GM18909 (cell line): ENCODE data around the gene SPTBN4.
"Not testable (repeated sequence)": the region's sequence is repeated elsewhere in the genome, so short reads cannot be mapped to it uniquely, and the experiment has no call there.

Experiments
- ATAC-seq: cut with Tn5 transposase; IDR thresholded peaks from one replicate; pipeline ENCODE4 v1.9.1; 2021; ENCODE audit warnings: mild to moderate bottlenecking; ENCODE audit not compliant: unreplicated experiment, poor library complexity

Gene SPTBN4

GRCh38 chr19:40438284-40438683, 28.5 kb upstream of the SPTBN4 start:
- ATAC-seq, result no peak

- no peak for ATAC-seq
These were observed 25.0 kb upstream of the SPTBN4 start for GRCh38 chr19:40441719-40442253.

GRCh38 chr19:40442328-40443130, 24.3 kb upstream of the SPTBN4 start:
- no peak for ATAC-seq

DNA sequence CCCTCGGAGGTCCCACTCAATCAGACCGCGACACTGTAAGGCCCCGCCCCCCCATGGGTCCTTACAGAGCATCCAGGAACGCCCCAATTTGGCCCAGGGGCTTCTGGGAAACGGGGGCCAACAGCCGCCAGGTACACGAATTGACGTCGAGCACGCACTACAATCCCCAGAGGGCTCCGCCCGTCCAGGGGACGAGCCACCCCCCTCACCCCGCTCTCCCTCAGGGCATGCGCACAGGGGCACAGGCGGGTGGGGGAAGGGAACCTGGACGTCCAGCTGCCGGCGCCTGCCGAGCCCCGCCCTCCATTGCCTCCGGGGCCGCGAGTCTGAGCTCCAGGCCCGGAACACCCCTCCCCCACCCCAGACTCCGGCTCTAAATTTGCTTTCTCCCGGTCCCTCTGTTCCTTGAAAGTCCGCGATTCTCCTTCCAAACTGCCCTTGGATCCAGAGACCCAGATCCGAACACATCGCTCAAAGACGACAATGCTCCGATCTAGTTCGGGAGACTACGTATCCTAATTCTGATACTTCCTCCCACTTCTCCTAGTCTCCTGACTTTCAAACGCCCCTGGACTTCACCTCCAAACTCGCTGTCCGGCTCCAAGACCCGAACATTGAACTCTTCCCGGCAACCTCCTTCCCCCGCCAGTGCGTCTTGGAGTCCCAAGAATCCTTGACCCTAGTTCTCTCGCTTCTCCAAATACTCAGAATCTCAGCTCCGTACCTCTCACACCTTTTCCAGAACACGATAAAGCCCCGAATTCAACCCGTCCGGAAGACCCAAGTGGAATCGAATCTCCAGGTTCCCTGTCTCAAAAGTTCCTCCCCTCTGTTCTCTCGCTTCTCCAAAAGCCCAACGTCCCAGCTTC, 23.4 kb upstream of the SPTBN4 start:
- ATAC-seq, result peak; percentile 78

DNA sequence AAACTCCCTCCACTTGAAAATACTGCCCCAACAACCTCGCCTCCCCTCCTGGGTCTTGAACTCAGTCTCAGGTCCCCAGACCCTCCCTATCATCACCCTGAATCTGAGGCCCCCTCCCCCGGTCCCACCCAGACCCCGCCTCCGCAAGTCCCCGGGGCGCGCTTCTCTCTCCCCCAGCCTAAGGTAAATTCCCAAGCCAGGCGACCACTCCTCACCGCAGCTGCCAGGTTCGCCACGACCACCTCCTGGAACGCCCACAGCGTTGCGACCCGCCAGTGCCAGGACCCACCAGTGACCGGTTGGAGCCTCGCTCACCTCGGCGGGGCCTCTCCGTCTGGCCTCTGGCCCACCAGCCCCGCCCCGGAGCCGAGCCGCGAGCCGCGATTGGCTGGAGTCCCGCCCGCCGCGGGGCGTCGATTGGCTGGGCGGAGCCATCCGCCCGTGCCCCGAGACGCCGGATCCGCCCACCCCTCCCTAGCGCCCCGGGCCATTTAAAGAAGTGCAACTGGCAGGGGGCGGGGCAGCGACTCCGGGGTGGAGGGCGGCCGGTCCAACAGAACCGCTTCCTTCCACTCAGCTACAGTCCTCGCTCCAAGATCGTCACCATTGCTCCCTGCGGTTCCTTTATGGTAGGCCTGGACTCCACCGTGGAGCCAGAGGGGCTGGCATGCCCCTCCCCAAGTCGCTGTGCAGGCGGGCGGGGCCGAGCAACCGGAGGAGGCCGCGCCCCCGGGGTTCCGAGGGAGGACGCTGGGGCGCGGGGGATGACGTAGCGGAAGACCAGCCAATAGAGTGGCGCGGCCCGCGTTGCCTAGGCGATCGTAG, 22.6 kb upstream of the SPTBN4 start, which contains the start of gene SERTAD3:
TSS of gene SERTAD3 (minus strand) at position 336 of the 825 bp plus-strand sequence. CDS start 2,255 bp downstream, outside the sequence.
- ATAC-seq, result peak; percentile 69

DNA sequence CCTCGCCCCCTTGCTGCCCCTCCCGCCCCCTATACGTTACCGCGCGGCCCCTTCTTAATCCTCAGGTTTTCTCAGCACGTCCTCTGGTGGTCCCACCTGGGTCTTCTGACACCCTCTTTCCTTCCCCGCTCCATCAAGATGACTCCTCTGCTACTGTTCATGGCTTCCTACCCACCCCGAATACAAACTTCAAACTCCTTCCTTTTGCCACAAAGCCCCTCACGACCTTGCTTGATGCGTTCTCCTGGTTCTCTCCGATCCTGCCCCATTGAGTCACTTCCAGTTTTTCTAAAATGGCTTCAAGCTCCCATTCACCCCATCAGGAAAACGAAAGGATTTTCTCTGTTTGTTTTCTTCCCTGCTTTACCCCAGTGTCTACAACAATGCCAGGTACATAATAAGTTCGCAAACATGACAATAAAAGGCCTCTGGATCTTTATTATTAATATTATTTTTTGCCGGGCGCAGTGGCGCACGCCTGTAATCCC, 21.9 kb upstream of the SPTBN4 start:
- ATAC-seq, result no peak

DNA sequence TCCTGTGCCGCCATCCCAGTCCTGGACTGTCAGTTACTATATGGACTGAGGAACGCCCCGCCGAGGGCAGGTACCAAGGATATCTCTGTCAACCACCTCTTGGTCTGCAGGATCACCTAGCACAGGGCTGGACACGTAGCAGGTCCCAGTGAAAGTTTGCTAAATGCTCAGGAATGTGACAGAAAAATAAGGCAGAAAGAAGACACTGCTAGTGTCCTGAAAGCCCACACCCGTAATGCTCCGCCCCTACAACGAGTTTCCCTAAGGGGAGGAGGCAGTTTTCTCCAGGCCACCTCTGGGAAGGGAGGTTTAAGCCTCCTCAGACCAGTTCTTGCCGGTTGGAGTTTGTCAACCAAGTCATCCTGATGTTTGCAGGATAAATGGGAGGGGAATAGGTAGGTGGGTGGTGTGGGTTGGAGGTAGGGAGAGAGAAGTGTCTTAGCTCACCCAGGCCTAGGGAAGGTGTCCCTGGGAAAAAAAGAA, 21.0 kb upstream of the SPTBN4 start:
- ATAC-seq, result no peak

DNA sequence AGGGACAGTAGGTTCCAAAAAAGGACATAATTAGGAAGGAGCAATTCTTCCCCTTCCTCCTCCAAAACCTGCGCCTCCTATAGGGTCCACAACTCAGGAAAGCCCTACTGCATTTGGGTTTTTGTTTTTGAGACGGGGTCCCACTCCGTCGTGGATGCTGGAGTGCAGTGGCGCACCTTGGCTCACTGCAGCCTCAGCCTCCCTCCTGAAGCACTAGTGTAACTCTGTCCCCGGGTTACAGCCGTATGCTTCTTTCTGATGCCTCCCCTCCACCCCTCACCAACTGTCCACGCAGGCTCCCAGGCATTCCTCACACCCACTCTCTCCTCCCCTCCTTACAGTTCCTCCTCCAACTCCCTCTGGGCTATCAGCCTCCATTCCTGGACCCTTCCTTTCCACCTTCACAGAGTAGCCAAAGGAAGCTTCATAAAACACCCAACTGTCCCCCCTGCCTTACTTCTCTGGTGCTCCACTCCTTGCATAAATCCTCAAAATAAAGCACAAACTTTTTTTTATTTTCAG, 20.5 kb upstream of the SPTBN4 start:
- no peak for ATAC-seq

GRCh38 chr19:40449506-40449905, 17.3 kb upstream of the SPTBN4 start:
- no peak for ATAC-seq

DNA sequence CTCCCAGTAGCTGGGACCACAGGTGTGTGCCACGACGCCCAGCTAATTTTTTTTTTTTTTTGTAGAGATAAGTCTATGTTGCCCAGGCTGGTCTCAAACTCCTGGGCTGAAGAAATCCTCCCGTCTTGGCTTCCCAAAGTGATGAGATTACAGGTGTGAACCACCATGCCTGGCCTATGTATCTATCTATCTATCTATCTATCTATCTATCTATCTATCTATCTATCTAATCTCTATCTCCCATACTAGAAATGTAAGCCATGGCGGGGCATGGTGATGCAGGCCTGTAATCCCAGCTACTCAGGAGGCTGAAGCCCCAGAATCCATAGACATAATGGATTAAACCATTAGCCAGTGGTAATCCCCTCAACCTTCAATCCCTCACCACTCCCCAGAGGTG, 16.1 kb upstream of the SPTBN4 start:
- ATAC-seq, result no peak

DNA sequence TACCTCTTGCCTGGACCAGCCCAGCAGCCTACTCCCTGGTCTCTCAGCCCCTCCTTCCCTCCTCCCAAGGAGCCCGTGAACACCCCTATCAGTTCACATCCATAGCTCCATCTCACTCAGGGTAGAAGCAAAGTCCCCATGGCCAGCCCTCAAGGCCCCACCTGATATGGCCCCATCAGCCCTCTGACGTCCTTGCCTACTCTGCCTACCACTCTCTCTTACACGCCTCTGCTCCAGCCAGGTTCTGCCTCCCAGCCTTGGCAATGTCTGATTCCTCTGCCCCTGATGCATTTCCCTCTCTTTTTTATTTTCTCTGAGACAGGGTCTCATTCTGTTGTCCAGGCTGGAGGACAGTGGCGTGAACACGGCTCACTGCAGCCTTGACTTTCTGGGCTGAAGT, 14.8 kb upstream of the SPTBN4 start:
- ATAC-seq, result no peak

DNA sequence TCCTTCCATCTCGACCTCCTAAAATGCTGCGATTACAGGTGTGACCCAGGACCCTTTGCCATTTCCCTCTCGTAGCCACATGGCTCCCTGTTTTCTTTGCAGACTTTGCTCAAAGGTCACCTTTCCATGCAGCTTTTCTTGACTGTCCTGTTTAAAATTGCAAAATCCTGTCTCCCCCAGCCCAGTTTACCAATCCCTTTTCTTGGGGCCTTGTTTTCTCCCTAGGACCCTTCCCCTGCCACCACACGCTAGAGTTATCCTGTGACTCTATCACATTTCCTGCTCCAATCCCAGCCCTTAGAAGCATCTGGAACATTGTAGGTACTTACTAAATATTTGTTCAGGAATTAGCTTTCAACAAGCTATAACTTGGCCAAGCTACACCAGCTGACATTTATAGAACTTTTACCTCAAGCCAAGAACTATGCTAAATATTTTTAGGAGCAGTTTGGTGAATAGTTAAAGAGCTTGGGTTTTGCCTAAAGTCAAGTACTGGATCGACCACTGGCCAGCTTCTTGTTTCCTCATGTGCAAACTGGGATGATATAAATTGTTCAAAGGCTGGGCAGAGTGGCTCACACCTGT, 13.6 kb upstream of the SPTBN4 start:
- ATAC-seq, result no peak

DNA sequence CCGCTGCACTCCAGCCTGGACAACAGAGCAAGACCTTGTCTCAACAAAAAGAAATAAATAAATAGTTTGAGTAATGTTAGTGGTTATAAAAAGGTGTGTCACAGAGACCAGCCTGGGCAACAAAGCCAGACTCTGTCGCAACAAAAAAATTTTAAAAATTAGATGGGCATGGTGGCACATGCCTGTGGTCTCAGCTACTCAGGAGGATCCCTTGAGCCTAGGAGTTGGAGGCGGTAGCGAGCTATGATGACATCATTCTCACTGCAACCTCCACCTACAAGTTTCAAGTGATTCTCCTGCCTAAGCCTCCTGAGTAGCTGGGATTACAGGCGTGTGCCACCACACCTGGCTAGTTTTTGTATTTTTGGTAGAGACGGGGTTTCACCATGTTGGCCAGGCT, 12.9 kb upstream of the SPTBN4 start:
- not testable (repeated sequence) for ATAC-seq

- no peak for ATAC-seq
These were observed 9.8 kb upstream of the SPTBN4 start for GRCh38 chr19:40457048-40457447.

DNA sequence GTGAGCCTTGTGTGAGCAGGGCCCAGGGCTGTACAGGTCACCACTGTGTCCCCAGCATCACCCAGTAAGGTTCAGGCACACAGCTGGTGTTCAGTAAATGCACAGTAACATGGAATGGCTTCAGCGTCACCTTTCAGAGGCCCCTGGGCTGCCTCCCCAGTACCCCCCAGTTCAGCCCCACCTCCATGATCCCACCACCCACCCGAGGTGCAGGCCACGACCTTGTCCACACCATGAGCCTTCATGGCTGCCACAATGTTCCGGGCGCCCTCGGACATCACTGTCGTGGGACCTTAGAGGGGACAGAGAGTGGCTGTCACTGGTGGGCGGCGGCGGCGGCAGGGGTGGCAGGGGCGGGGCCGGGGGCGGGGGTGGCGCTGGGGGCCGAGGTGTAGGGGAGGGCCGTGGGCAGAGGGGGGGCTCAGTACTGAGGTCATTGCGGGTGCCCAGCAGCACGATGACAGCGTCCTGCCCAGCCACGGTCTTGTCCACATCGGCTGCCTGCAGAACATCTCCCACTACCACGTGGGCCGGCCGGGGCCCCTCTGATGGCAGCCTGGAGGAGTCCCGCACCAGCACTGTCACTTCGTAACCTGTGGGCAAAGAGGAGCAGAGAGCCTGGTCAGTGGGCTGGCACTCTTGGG, 8.7 kb upstream of the SPTBN4 start:
- no peak for ATAC-seq

DNA sequence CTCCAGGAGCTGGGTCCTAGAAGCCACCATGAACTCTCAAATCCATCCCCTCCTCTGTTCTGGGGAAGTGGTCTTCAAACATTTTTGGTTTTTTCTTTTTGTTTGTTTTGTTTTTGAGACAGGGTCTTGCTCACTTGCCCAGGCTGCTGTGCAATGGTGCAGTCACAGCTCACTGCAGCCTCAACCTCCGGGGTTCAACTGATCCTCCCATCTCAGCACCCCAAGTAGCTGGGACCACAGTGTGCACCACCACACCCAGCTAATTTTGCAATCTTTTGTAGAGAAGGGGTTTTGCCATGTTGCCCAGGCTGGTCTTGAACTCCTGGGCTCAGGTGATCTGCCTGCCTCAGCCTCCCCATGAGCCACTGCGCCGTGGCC, 8.2 kb upstream of the SPTBN4 start:
- no peak for ATAC-seq

- ATAC-seq, result no peak
These were observed 6.6 kb upstream of the SPTBN4 start for GRCh38 chr19:40460185-40460584.

GRCh38 chr19:40461669-40462221, 5.1 kb upstream of the SPTBN4 start:
- no peak for ATAC-seq
